NCI-H524 (cell line): ENCODE measurements around the gene HLA-E.
A peak's percentile ranks its signal among the peaks of the same experiment; 100 is the strongest.
"Not testable (repeated sequence)": the region's sequence is repeated elsewhere in the genome, so short reads cannot be mapped to it uniquely, and the experiment has no call there.

Source experiments
- DNase-seq, 2 experiments: peaks; one replicate each; lab custom pipeline; 2025; lab: John Stamatoyannopoulos, UW

The HLA-E gene

GRCh38 chr6:30507849-30508827 lies 18.8 kb downstream of the HLA-E start:
- DNase-seq, result no peak

- no peak for DNase-seq
Measured at GRCh38 chr6:30508890-30509736, 19.8 kb downstream of the HLA-E start.

GRCh38 chr6:30510419-30511168 lies 21.3 kb downstream of the HLA-E start:
- no peak for DNase-seq

- no peak for DNase-seq
Measured at GRCh38 chr6:30511169-30511546, 21.8 kb downstream of the HLA-E start.

- no peak for DNase-seq
Measured at GRCh38 chr6:30513451-30513850, 24.1 kb downstream of the HLA-E start.

GRCh38 chr6:30515106-30515505 lies 25.8 kb downstream of the HLA-E start:
- DNase-seq, result no peak

GRCh38 chr6:30515944-30516753 lies 26.8 kb downstream of the HLA-E start:
- peak in 1 of 2 experiments; percentile 51 for DNase-seq

- not testable (repeated sequence) for DNase-seq
Measured at GRCh38 chr6:30516754-30517076, 27.4 kb downstream of the HLA-E start.

- DNase-seq, result not testable (repeated sequence)
Measured at GRCh38 chr6:30517767-30518504, 28.6 kb downstream of the HLA-E start.

GRCh38 chr6:30518505-30519145 lies 29.3 kb downstream of the HLA-E start:
- not testable (repeated sequence) for DNase-seq

- DNase-seq, result no peak
Measured at GRCh38 chr6:30520522-30520921, 31.2 kb downstream of the HLA-E start.

GRCh38 chr6:30521082-30521481 lies 31.8 kb downstream of the HLA-E start:
- not testable (repeated sequence) for DNase-seq

GRCh38 chr6:30521952-30522351 lies 32.6 kb downstream of the HLA-E start:
- DNase-seq, result not testable (repeated sequence)

- DNase-seq, result not testable (repeated sequence)
Measured at GRCh38 chr6:30526444-30526843, 37.1 kb downstream of the HLA-E start.

- DNase-seq, result not testable (repeated sequence)
Measured at GRCh38 chr6:30529349-30529875, 40.1 kb downstream of the HLA-E start.

- no peak for DNase-seq
Measured at GRCh38 chr6:30530014-30530413, 40.7 kb downstream of the HLA-E start.

GRCh38 chr6:30533460-30534294 lies 44.4 kb downstream of the HLA-E start:
- no peak for DNase-seq

GRCh38 chr6:30537931-30538330 lies 48.6 kb downstream of the HLA-E start:
- no peak for DNase-seq
